Prostate gland (tissue), 2 donors: ENCODE data around the gene UCP2.

Experiments
- CTCF ChIP-seq, 4 experiments: fragments of 200-600 bp in 2 of 4; fragments of 450-650 bp in 2 of 4; sonication (generic) in 2 of 4; IDR thresholded peaks; 1 replicate in 3 of 4; 2 replicates in 1 of 4; pipeline ENCODE4 v1.5.1; 2016 to 2019; ENCODE audit warnings: antibody characterized with exemption in 4 of 4, mild to moderate bottlenecking in 2 of 4, moderate library complexity in 2 of 4
- POLR2A ChIP-seq: fragments of 450-650 bp; IDR thresholded peaks from one replicate; pipeline ENCODE4 v1.6.1; 2016; ENCODE audit warnings: antibody characterized with exemption, mild to moderate bottlenecking
- POLR2AphosphoS5 ChIP-seq: sonication (generic); formaldehyde crosslinking; IDR thresholded peaks from one replicate; pipeline ENCODE4 v1.6.1; 2017; ENCODE audit warnings: antibody characterized with exemption

- TF ChIP-seq CTCF (IDR thresholded peaks at IDR 0.05) = no peak
- TF ChIP-seq POLR2A = no peak
- TF ChIP-seq POLR2AphosphoS5 = no peak
Measured at GRCh38 chr11:74002832-74003231, 20.2 kb upstream of the UCP2 start.
